TTC549 (cell line): ENCODE results near the gene VGF.
"Not testable (repeated sequence)": the region's sequence is repeated elsewhere in the genome, so short reads cannot be mapped to it uniquely, and the experiment has no call there.

Experiments
- FAIRE-seq: peaks from 2 replicates; lab custom pipeline; 2012; peaks lifted over from hg19 to GRCh38; lab: Jason Lieb, UNC

The VGF gene

GRCh38 chr7:101115215-101115614 is 50.2 kb downstream of the VGF start:
- FAIRE-seq = no peak

- FAIRE-seq = no peak
Observed at GRCh38 chr7:101114492-101114891, 50.9 kb downstream of the VGF start.

DNA sequence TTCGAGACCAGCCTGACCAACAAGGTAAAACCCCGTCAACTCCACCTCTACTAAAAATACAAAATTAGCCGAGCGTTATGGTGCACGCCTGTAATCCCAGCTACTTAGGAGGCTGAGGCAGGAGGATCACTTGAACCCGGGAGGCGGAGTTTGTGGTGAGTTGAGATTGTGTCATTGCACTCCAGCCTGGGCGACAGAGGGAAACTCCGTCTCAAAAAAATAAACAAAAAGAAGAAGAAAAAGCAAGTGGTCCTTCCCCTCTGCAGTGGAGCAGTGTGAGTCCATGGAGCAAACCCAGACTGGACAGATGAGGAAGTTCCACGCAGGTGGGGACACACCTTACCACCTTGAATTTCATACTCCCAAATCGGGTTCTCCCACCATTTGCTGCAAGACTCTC is 51.5 kb downstream of the VGF start:
- FAIRE-seq = no peak

DNA sequence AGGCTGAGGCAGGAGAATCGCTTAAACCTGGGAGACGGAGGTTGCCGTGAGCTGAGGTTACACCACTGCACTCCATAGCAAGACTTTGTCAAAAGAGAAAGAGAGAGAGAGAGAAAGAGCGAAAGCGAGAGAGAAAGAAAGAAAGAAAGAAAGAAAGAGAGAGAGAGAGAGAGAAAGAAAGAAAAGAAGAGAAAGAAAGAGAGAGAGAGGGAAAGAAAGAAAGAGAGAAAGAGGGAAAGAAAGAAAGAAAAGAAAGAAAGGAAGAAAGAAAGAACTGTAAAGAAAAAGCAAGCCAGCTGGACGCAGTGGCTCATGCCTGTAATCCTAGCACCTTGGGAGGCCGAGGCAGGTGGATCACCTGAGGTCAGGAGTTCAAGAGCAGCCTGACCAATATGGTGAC is 52.2 kb downstream of the VGF start:
- not testable (repeated sequence) for FAIRE-seq
